Neural cell (in vitro differentiated cells): ENCODE data around the gene IL20RA. TPM values are rescaled to one million over a fixed set of nuclear protein-coding genes. Genes with fewer than 3 reads are reported as not detected.

Experiments
- H2AFZ ChIP-seq: fragments of 200-600, 300-800 bp; sonication (generic), shearing (Covaris generic); 2 replicates; pipeline ENCODE4 v1.6.0; 2014; ENCODE audit warnings: low read depth, mild to moderate bottlenecking, antibody characterized with exemption, low read length, moderate library complexity
- H3F3A ChIP-seq: fragments of 200-600 bp; shearing (Covaris generic); 2 replicates; pipeline ENCODE4 v1.6.1; 2016; ENCODE audit warnings: mild to moderate bottlenecking, moderate library complexity, mixed read lengths, antibody characterized with exemption, low read length; ENCODE audit not compliant: insufficient read depth, poor library complexity, severe bottlenecking
- H3K27ac ChIP-seq: fragments of 200-600, 300-800 bp; sonication (generic), shearing (Covaris generic); 2 replicates; pipeline ENCODE4 v1.5.1; 2014; ENCODE audit warnings: mild to moderate bottlenecking, low read length, moderate library complexity
- H3K27me3 ChIP-seq: fragments of 300-800, 200-600 bp; sonication (generic), shearing (Covaris generic); 2 replicates; pipeline ENCODE4 v1.6.0; 2014; ENCODE audit warnings: mild to moderate bottlenecking, low read depth, low read length, moderate library complexity; ENCODE audit not compliant: insufficient read depth
- H3K36me3 ChIP-seq: fragments of 300-800, 200-600 bp; sonication (generic), shearing (Covaris generic); 2 replicates; pipeline ENCODE4 v1.5.1; 2014; ENCODE audit warnings: mild to moderate bottlenecking, antibody characterized with exemption, low read length, moderate library complexity; ENCODE audit not compliant: insufficient read depth
- H3K4me2 ChIP-seq: fragments of 300-800, 200-600 bp; sonication (generic), shearing (Covaris generic); 2 replicates; pipeline ENCODE4 v1.6.0; 2014; ENCODE audit warnings: mild to moderate bottlenecking, low read length
- H3K4me3 ChIP-seq: fragments of 300-800, 200-600 bp; sonication (generic), shearing (Covaris generic); 2 replicates; pipeline ENCODE4 v1.5.1; 2014; ENCODE audit warnings: mild to moderate bottlenecking, low read length, moderate library complexity
- H3K79me2 ChIP-seq: fragments of 200-600 bp; shearing (Covaris generic); replicated peaks from 2 replicates; pipeline ENCODE4 v1.6.0; 2014; ENCODE audit warnings: mild to moderate bottlenecking, low read length, moderate library complexity; ENCODE audit not compliant: insufficient read depth
- H3K9ac ChIP-seq: fragments of 300-800, 200-600 bp; sonication (generic), shearing (Covaris generic); 2 replicates; pipeline ENCODE4 v1.6.1; 2016; ENCODE audit warnings: mild to moderate bottlenecking, low read length, mixed read lengths
- H3K9me2 ChIP-seq: fragments of 200-600 bp; shearing (Covaris generic); 2 replicates; pipeline ENCODE4 v1.6.1; 2016; ENCODE audit warnings: mild to moderate bottlenecking, low read length, mixed read lengths; ENCODE audit not compliant: insufficient read depth
- H3K9me3 ChIP-seq: fragments of 200-600, 300-800 bp; sonication (generic), shearing (Covaris generic); 2 replicates; pipeline ENCODE4 v1.6.1; 2016; ENCODE audit warnings: mild to moderate bottlenecking, mixed run types, low read length, moderate library complexity, mixed read lengths
- H4K20me1 ChIP-seq: fragments of 200-600 bp; shearing (Covaris generic); 2 replicates; pipeline ENCODE4 v1.6.1; 2016; ENCODE audit warnings: mild to moderate bottlenecking, mixed run types; ENCODE audit not compliant: insufficient read depth
- CTCF ChIP-seq: fragments of 450-650 bp; IDR thresholded peaks from 2 replicates; pipeline ENCODE4 v1.5.1; 2014; ENCODE audit warnings: antibody characterized with exemption, mild to moderate bottlenecking, moderate library complexity; ENCODE audit not compliant: poor library complexity, severe bottlenecking
- EP300 ChIP-seq: fragments of 450-650 bp; conservative IDR thresholded peaks from 2 replicates; pipeline ENCODE4 v1.6.1; 2014; ENCODE audit warnings: antibody characterized with exemption, mild to moderate bottlenecking, moderate library complexity; ENCODE audit not compliant: poor library complexity, severe bottlenecking
- EZH2 ChIP-seq: fragments of 200-600, 300-800 bp; shearing (Covaris generic), sonication (generic); IDR thresholded peaks from 2 replicates; pipeline ENCODE4 v1.6.1; 2014; ENCODE audit warnings: antibody characterized with exemption, low read length, borderline replicate concordance, mild to moderate bottlenecking; ENCODE audit not compliant: insufficient read depth, poor library complexity, severe bottlenecking
- MXI1 ChIP-seq: fragments of 450-650 bp; conservative IDR thresholded peaks from 2 replicates; pipeline ENCODE4 v1.6.1; 2014; ENCODE audit warnings: antibody characterized with exemption, mild to moderate bottlenecking; ENCODE audit not compliant: poor library complexity, severe bottlenecking
- POLR2AphosphoS5 ChIP-seq: IDR thresholded peaks from 2 replicates; pipeline ENCODE4 v1.6.1; 2012
- RAD21 ChIP-seq: fragments of 450-650 bp; conservative IDR thresholded peaks from 2 replicates; pipeline ENCODE4 v1.6.1; 2014; ENCODE audit warnings: antibody characterized with exemption, mild to moderate bottlenecking, moderate library complexity
- REST ChIP-seq: IDR thresholded peaks from 2 replicates; pipeline ENCODE4 v1.6.1; 2012; ENCODE audit warnings: borderline replicate concordance
- SMC3 ChIP-seq: fragments of 450-650 bp; conservative IDR thresholded peaks from 2 replicates; pipeline ENCODE4 v1.6.1; 2014; ENCODE audit warnings: antibody characterized with exemption, mild to moderate bottlenecking, moderate library complexity; ENCODE audit not compliant: poor library complexity
- TAF1 ChIP-seq: IDR thresholded peaks from 2 replicates; pipeline ENCODE4 v1.6.1; 2012; ENCODE audit warnings: low read depth
- polyA plus RNA-seq: library from polyadenylated mRNA; depleted of rRNA; stranded (reverse); fragments of >200 nt; gene quantifications from 2 replicates; pipeline ENCODE4 v1.2.3, GENCODE V29; 2014

Gene IL20RA
- polyA plus RNA-seq, 1 donor from 2014 or later = not detected

- H3K27ac ChIP-seq = no peak overlapping the region
- H3K79me2 ChIP-seq = no peaks in the 10 kb centered on the region
- H3K27me3 ChIP-seq = no peaks in the 10 kb centered on the region
- no peaks in the 10 kb centered on the region for H3K9me2 ChIP-seq
- H3K9ac ChIP-seq = no peak overlapping the region
- no peaks in the 10 kb centered on the region for H4K20me1 ChIP-seq
- no peak overlapping the region for H3K4me3 ChIP-seq
- no peaks in the 10 kb centered on the region for H3K36me3 ChIP-seq
- no peak overlapping the region for H3K4me2 ChIP-seq
- TF ChIP-seq EP300 (no peak), CTCF (no peak), REST (no peak), MXI1 (no peak), EZH2 (no peak), POLR2AphosphoS5 (no peak), SMC3 (no peak), TAF1 (no peak)
- H3F3A ChIP-seq = no peaks in the 10 kb centered on the region
- H2AFZ ChIP-seq = no peak overlapping the region
- no peaks in the 10 kb centered on the region for H3K9me3 ChIP-seq
Observed at GRCh38 chr6:136969930-136970329, 74.8 kb downstream of the IL20RA start.

- Histone ChIP-seq H3K9me2 (no peaks in the 10 kb centered on the region), H3K27me3 (no peaks in the 10 kb centered on the region), H3K4me2 (no peak overlapping the region), H3K36me3 (no peaks in the 10 kb centered on the region), H3K9ac (no peak overlapping the region), H3F3A (no peaks in the 10 kb centered on the region), H2AFZ (no peak overlapping the region), H3K4me3 (no peak overlapping the region), H3K79me2 (no peaks in the 10 kb centered on the region), H4K20me1 (no peaks in the 10 kb centered on the region), H3K9me3 (no peaks in the 10 kb centered on the region), H3K27ac (no peak overlapping the region)
- TF ChIP-seq RAD21 = no peak
Observed at GRCh38 chr6:136969433-136969832, 75.3 kb downstream of the IL20RA start.

- Histone ChIP-seq H3K4me3 (no peak overlapping the region), H3K9ac (no peak overlapping the region), H3K27ac (no peak overlapping the region), H3K9me2 (no peaks in the 10 kb centered on the region), H4K20me1 (no peaks in the 10 kb centered on the region), H3K9me3 (no peaks in the 10 kb centered on the region), H2AFZ (no peak overlapping the region), H3K4me2 (no peak overlapping the region), H3K27me3 (no peaks in the 10 kb centered on the region), H3F3A (no peaks in the 10 kb centered on the region), H3K79me2 (no peaks in the 10 kb centered on the region), H3K36me3 (no peaks in the 10 kb centered on the region)
- TF ChIP-seq TAF1 (no peak), SMC3 (no peak), EP300 (no peak), MXI1 (no peak), CTCF (no peak), EZH2 (no peak), REST (no peak), POLR2AphosphoS5 (no peak), RAD21 (no peak)
Observed at GRCh38 chr6:136968837-136969236, 75.9 kb downstream of the IL20RA start.
